PC-3 (cell line): Measurements from ENCODE around the gene IGSF23. TPM values are rescaled to one million over a fixed set of nuclear protein-coding genes. Genes with fewer than 3 reads are reported as not detected.
"Not testable (repeated sequence)": the region's sequence is repeated elsewhere in the genome, so short reads cannot be mapped to it uniquely, and the experiment has no call there.

Source experiments
- ATAC-seq: fragments of 200-7000 bp; cut with Tn5 transposase; 2 replicates; pipeline ENCODE4 v1.9.1; 2020; ENCODE audit warnings: mild to moderate bottlenecking, moderate library complexity
- BruUV-seq: library from RNA; stranded (reverse); fragments of 400-500 nt; replicated peaks from 2 replicates; lab custom pipeline; 2021; lab: Mats Ljungman, UMichigan
- CTCF ChIA-PET: fragments of 300-600 bp; sonication (Branson Sonifier 250); formaldehyde crosslinking; loops from one replicate; lab custom pipeline; 2022; ENCODE audit warnings: antibody characterized with exemption; lab: Charles Lee
- POLR2A ChIA-PET: fragments of 300-600 bp; sonication (Branson Sonifier 250); formaldehyde crosslinking; loops from one replicate; lab custom pipeline; 2022; ENCODE audit warnings: antibody characterized with exemption; ENCODE audit not compliant: unreplicated experiment; lab: Charles Lee
- DNase-seq: peaks from one replicate; pipeline ENCODE4 v3.0.0-alpha.2; 2015
- H2AFZ ChIP-seq: fragments of 300-600 bp; sonication (generic); 2 replicates; pipeline ENCODE4 v1.6.0; 2016; ENCODE audit warnings: antibody characterized with exemption, low read length
- H3F3A ChIP-seq: fragments of 300-600 bp; sonication (generic); one replicate; pipeline ENCODE4 v1.6.0; 2017; ENCODE audit warnings: antibody characterized with exemption, low read length, control low read depth, mild to moderate bottlenecking; ENCODE audit not compliant: unreplicated experiment
- H3K27ac ChIP-seq: fragments of 300-600 bp; sonication (generic); 2 replicates; pipeline ENCODE4 v1.5.1; 2016; ENCODE audit warnings: mild to moderate bottlenecking, low read length
- H3K27me3 ChIP-seq: fragments of 300-600 bp; sonication (generic); 2 replicates; pipeline ENCODE4 v1.6.1; 2016; ENCODE audit warnings: low read length, mixed read lengths
- H3K36me3 ChIP-seq: fragments of 300-600 bp; sonication (generic); 2 replicates; pipeline ENCODE4 v1.6.1; 2016; ENCODE audit warnings: low read depth, mixed run types, low read length, mixed read lengths
- H3K4me1 ChIP-seq: fragments of 300-600 bp; sonication (generic); 2 replicates; pipeline ENCODE4 v1.5.1; 2016; ENCODE audit warnings: low read length; ENCODE audit not compliant: insufficient read depth
- H3K4me2 ChIP-seq: fragments of 300-600 bp; sonication (generic); 2 replicates; pipeline ENCODE4 v1.6.0; 2016; ENCODE audit warnings: low read length
- H3K4me3 ChIP-seq: fragments of 300-600 bp; sonication (generic); 2 replicates; pipeline ENCODE4 v1.5.1; 2016; ENCODE audit warnings: mild to moderate bottlenecking, low read length, mixed read lengths
- H3K79me2 ChIP-seq: fragments of 300-600 bp; sonication (generic); 2 replicates; pipeline ENCODE4 v1.6.1; 2017; ENCODE audit warnings: low read length, mixed read lengths
- H3K9ac ChIP-seq: fragments of 300-600 bp; sonication (generic); 2 replicates; pipeline ENCODE4 v1.6.0; 2016; ENCODE audit warnings: mild to moderate bottlenecking, low read length
- H3K9me2 ChIP-seq: fragments of 300-600 bp; sonication (generic); replicated peaks from 2 replicates; pipeline ENCODE4 v1.6.1; 2016; ENCODE audit warnings: mixed run types, low read length, mixed read lengths
- H3K9me3 ChIP-seq: fragments of 300-600 bp; sonication (generic); 2 replicates; pipeline ENCODE4 v1.6.1; 2016; ENCODE audit warnings: low read length, mixed read lengths
- H4K20me1 ChIP-seq: fragments of 300-600 bp; sonication (generic); 2 replicates; pipeline ENCODE4 v1.6.1; 2016; ENCODE audit warnings: low read length, mixed read lengths
- EZH2 ChIP-seq: fragments of 300-600 bp; sonication (generic); IDR thresholded peaks from one replicate; pipeline ENCODE4 v1.6.1; 2017; ENCODE audit warnings: antibody characterized with exemption, mild to moderate bottlenecking, low read length; ENCODE audit not compliant: unreplicated experiment
- EZH2phosphoT487 ChIP-seq: fragments of 300-600 bp; sonication (generic); IDR thresholded peaks from 2 replicates; pipeline ENCODE4 v1.6.1; 2018; ENCODE audit warnings: mild to moderate bottlenecking, antibody characterized with exemption, low read length, borderline replicate concordance
- intact Hi-C: fragments of 100-400 bp; cut with micrococcal nuclease; formaldehyde crosslinking; loops from 2 replicates; pipeline ENCODE4 v1.9.0; 2023
- total RNA-seq: library from RNA; depleted of rRNA; stranded (reverse); fragments of >200 nt; gene quantifications from 2 replicates; pipeline ENCODE4 v1.2.3, GENCODE V29; 2014
- TF ChIP-seq, protein P1 (sequence below): fragments of 300-600 bp; sonication (generic); conservative IDR thresholded peaks from 2 replicates; pipeline ENCODE4 v1.5.1; 2017; ENCODE audit warnings: antibody characterized with exemption, low read depth, mild to moderate bottlenecking, low read length

The IGSF23 gene
- total RNA-seq, 1 experiment from 2014 or later, result not detected

DNA sequence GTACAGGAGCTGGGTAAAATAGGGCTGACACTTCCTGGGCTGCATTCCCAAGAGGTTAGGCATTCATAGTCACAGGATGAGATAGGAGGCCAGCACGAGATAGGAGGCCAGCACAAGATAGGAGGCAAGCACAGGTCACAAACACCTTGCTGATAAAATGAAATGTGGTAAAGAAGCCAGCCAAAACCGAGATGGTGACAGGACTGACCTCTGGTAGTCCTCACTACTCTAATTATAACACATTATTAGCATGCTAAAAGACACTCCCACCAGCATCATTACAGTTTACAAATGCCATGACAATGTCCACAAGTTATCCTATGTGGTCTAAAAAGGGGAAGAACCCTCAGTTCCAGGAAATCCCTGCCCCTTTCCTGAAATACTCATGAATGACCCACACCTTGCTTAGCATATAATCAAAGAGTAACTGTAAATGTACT, 20.9 kb upstream of the IGSF23 start:
- POLR2A ChIA-PET, result no interaction called here
- Histone ChIP-seq H3K4me2 (no peak overlapping the region), H3K36me3 (no peaks in the 10 kb centered on the region), H3K9ac (no peak overlapping the region), H2AFZ (no peak overlapping the region), H3F3A (no peaks in the 10 kb centered on the region), H3K9me2 (no peaks in the 10 kb centered on the region), H4K20me1 (no peaks in the 10 kb centered on the region), H3K4me1 (peaks cover 26% of the 10 kb centered on the region), H3K27ac (no peak overlapping the region), H3K9me3 (no peaks in the 10 kb centered on the region), H3K27me3 (no peaks in the 10 kb centered on the region), H3K79me2 (no peaks in the 10 kb centered on the region), H3K4me3 (no peak overlapping the region)
- BruUV-seq, result no TSS peak
- DNase-seq (no peak), ATAC-seq (no peak)
- CTCF ChIA-PET, result no interaction called here
- TF ChIP-seq, protein P1, sequence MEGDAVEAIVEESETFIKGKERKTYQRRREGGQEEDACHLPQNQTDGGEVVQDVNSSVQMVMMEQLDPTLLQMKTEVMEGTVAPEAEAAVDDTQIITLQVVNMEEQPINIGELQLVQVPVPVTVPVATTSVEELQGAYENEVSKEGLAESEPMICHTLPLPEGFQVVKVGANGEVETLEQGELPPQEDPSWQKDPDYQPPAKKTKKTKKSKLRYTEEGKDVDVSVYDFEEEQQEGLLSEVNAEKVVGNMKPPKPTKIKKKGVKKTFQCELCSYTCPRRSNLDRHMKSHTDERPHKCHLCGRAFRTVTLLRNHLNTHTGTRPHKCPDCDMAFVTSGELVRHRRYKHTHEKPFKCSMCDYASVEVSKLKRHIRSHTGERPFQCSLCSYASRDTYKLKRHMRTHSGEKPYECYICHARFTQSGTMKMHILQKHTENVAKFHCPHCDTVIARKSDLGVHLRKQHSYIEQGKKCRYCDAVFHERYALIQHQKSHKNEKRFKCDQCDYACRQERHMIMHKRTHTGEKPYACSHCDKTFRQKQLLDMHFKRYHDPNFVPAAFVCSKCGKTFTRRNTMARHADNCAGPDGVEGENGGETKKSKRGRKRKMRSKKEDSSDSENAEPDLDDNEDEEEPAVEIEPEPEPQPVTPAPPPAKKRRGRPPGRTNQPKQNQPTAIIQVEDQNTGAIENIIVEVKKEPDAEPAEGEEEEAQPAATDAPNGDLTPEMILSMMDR, result no peak
- TF ChIP-seq EZH2phosphoT487, result no peak
- TF ChIP-seq EZH2, result no peak
- intact Hi-C loops, result no loop called here

- H3K27ac ChIP-seq, result no peak overlapping the region
- no peak for ATAC-seq
- POLR2A ChIA-PET, result no interaction called here
These were observed 20.1 kb upstream of the IGSF23 start for GRCh38 chr19:44593294-44593693.

DNA sequence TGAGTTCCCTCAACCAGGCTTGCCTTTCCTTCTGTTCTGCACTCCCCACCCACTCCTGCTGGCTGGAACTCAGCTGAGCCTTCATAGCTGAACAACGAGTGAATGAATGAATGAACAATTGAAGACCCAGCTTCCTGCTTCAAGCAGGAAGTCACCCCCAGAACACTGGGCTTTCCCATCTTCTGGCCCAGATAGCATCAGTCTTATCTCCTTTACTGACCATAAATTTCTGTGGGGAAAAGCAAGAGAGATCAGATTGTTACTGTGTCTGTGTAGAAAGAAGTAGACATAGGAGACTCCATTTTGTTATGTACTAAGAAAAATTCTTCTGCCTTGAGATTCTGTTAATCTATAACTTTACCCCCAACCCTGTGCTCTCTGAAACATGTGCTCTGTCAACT, 19.5 kb upstream of the IGSF23 start:
- DNase-seq, H3K27me3 ChIP-seq, intact Hi-C loops, H4K20me1 ChIP-seq, POLR2A ChIA-PET, H3K9me2 ChIP-seq, H3K4me3 ChIP-seq, H3F3A ChIP-seq, BruUV-seq, H3K9me3 ChIP-seq, H2AFZ ChIP-seq, H3K36me3 ChIP-seq, H3K79me2 ChIP-seq, ATAC-seq, H3K4me2 ChIP-seq, H3K27ac ChIP-seq, H3K9ac ChIP-seq, CTCF ChIA-PET: not testable (repeated sequence)
- peaks cover 13% of the 10 kb centered on the region; the same call in 1 of the 2 replicates for H3K4me1 ChIP-seq

More at GRCh38 chr19:44593294-44593693, 20.1 kb upstream of the IGSF23 start:
- H3K4me1 ChIP-seq, result peaks cover 17% of the 10 kb centered on the region
- H3F3A ChIP-seq, result no peaks in the 10 kb centered on the region
- no peaks in the 10 kb centered on the region for H3K9me2 ChIP-seq
- BruUV-seq, result no TSS peak
- no peak overlapping the region for H2AFZ ChIP-seq
- H3K4me3 ChIP-seq, result no peak overlapping the region
- H3K9ac ChIP-seq, result no peak overlapping the region
- no peaks in the 10 kb centered on the region for H4K20me1 ChIP-seq
- no peak for DNase-seq
- H3K27me3 ChIP-seq, result no peaks in the 10 kb centered on the region
- H3K4me2 ChIP-seq, result no peak overlapping the region
- H3K9me3 ChIP-seq, result no peaks in the 10 kb centered on the region
- H3K79me2 ChIP-seq, result no peaks in the 10 kb centered on the region
- no peaks in the 10 kb centered on the region for H3K36me3 ChIP-seq
- intact Hi-C loops, result no loop called here
- TF ChIP-seq EZH2, result no peak
- no peak for TF ChIP-seq EZH2phosphoT487
- TF ChIP-seq, protein P1, result no peak
- CTCF ChIA-PET, result no interaction called here
